Measurements from ENCODE around the gene MYCBP2.

Gene MYCBP2

DNA sequence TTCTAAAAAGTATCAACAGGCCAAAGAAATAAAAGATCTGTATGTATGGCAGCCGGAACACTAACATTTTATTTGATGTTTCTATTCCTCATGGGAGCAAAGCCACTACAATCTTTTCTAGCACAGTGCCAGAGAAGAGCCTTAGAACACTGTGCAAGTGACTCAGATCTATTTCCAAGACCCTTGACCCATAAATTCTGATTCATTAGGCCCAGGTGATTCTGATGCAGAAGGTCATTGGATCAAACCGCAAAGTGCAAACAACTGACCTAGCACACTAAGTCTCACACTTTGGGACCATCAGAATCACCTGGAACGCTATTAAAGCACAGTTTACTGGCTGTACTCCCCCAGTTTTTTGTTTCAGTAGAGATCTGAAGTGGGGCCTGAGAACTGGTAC is 87.6 kb downstream of the MYCBP2 start:
- no peak overlapping the region for H3K4me3 ChIP-seq (ENCODE audit: low read length)
- DNase-seq (ENCODE audit: low read depth) = no peak
- TF ChIP-seq, protein P1, sequence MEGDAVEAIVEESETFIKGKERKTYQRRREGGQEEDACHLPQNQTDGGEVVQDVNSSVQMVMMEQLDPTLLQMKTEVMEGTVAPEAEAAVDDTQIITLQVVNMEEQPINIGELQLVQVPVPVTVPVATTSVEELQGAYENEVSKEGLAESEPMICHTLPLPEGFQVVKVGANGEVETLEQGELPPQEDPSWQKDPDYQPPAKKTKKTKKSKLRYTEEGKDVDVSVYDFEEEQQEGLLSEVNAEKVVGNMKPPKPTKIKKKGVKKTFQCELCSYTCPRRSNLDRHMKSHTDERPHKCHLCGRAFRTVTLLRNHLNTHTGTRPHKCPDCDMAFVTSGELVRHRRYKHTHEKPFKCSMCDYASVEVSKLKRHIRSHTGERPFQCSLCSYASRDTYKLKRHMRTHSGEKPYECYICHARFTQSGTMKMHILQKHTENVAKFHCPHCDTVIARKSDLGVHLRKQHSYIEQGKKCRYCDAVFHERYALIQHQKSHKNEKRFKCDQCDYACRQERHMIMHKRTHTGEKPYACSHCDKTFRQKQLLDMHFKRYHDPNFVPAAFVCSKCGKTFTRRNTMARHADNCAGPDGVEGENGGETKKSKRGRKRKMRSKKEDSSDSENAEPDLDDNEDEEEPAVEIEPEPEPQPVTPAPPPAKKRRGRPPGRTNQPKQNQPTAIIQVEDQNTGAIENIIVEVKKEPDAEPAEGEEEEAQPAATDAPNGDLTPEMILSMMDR (conservative IDR thresholded peaks at IDR 0.05; ENCODE audit: low read length) = no peak

DNA sequence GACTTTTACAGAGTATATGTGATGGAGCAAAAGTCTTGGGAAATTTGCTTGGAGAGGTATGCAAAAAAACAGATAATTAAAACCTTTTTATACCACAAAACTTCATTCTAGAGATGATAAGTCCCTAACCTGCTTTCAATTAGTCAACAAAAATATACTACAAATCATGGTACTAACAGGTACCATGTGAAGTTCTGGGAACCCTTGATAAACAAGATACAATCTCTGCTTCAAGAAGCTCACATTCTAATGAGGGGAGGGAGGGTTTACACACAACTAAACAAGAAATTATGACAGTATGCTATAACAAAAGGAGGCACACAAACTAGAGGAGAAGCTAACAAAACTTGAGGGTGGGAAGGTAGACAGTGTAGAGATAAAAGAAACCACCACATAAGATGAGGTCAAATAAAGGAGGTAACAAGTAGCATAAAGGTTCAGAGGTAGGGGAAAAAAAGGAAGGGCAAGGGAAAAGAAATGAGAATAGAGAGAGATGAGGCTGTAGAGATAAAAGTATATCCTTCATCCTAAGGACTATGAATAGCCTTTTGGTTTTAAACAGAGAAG is 91.4 kb downstream of the MYCBP2 start:
- DNase-seq (ENCODE audit: low read depth) = peak; percentile 2
- no peak overlapping the region for H3K4me3 ChIP-seq (ENCODE audit: low read length)
- TF ChIP-seq, protein P1 (conservative IDR thresholded peaks at IDR 0.05; ENCODE audit: low read length) = no peak

DNA sequence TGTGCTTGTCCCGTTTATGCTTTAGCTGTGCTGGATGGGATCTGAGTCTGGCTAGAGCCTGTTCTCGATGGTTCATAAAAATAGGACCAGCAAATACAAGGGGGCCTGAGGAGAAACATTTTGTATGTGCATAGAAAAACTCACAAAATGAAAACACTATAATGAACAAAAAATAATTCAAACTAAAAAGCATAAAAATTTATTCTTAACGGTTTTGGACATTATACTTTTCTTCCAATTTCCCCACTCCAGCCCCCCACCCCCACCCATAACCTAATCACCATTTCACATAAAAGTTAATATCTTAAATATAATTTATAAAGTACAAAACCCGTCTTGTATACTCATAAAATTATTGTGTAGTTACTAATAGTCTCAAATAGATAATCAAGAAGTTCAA is 93.7 kb downstream of the MYCBP2 start:
- TF ChIP-seq, protein P1 (conservative IDR thresholded peaks at IDR 0.05; ENCODE audit: low read length) = no peak
- no peak for DNase-seq (ENCODE audit: low read depth)
- no peak overlapping the region for H3K4me3 ChIP-seq (ENCODE audit: low read length)

DNA sequence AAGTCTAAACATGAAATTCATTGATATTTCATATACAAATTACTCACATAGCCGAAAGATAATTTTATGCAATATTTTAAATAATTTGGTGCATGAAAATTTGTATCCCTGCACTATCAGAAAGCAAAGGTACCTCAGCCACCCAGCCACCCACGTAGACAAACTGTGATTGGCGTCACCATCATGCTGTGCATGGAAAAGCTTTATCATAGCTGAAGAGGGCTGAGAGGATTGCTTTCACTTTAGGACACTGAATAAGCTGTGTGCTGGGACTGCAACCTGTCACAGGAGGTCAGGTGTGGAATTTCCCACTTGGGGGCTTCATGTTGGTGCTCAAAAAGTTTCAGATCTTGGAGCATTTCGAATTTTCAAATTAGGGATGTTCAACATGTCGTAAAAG is 96.3 kb downstream of the MYCBP2 start:
- TF ChIP-seq, protein P1 (conservative IDR thresholded peaks at IDR 0.05; ENCODE audit: low read length) = no peak
- no peak overlapping the region for H3K4me3 ChIP-seq (ENCODE audit: low read length)
- no peak for DNase-seq (ENCODE audit: low read depth)

DNA sequence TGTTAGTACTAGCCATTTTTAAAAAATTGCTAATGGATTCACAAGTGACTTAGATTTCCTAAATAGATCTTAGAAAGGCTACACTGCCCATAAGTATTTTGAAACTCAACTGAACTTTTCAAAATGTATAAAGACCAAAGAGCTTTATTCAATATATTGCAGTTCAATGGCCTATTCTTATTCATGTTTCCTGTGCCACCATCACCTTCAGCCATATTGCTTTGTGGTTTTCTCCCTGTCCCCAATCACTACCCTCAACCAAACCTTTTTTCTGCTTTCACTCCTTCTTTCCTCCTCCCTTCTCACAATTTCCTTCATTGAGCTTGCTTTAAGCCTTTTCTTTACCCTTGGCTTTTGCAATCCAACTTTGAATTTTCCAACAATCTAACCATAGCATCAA is 100.9 kb downstream of the MYCBP2 start:
- TF ChIP-seq, protein P1 (conservative IDR thresholded peaks at IDR 0.05; ENCODE audit: low read length) = no peak
- no peak overlapping the region for H3K4me3 ChIP-seq (ENCODE audit: low read length)
- DNase-seq (ENCODE audit: low read depth) = no peak

DNA sequence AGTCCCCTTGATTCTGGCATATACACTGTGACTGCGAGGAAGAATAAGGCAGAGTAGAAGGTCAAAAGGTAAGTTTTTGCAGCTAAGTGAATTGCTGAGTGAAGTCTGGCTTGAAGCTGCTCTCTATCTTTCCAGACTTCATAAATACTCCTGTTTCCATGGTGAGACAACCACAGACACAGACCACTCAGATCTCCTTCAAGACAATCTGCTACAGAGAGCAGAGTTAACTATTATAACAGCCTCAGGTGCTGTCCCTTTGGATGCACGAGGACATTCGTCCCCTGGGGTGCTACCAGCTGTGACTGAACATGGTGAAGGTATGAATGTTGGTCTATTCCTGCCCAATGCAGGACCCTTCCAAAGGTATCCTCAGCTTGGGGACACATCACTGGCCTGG is 104.0 kb downstream of the MYCBP2 start:
- TF ChIP-seq, protein P1 (conservative IDR thresholded peaks at IDR 0.05; ENCODE audit: low read length) = no peak
- DNase-seq (ENCODE audit: low read depth) = no peak
- no peak overlapping the region for H3K4me3 ChIP-seq (ENCODE audit: low read length)

DNA sequence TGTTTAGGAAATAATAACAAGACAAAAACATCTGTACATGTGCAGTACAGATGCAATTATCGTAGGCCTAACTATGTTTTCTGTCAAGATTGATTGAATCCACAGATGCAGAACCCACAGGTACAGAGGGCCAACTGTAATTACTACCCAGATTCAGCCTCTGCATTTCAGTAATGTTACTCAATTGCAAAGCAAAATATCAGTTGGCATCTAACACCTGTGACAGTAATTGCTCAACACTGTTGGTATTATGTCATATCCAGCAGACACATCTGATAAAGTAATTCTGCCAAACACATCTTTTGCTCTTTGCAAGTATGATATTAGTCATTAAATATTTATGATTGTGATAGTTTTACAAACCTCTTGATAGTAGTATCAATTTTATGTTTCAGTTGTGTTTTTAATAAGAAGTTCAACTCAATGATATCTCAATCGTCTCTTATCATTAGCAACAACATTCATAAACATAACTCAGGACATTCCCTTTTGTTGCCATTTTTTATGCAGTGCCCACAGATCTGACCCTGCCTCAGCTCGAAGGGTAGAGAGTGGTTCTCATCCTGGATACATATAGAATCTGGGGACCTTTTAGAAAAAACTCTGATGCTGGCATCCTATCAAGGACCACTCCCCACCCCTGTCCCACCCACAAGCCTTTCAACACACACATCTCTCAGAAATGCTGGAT is 104.7 kb downstream of the MYCBP2 start:
- peak; percentile 1 for DNase-seq (ENCODE audit: low read depth)
- H3K4me3 ChIP-seq (ENCODE audit: low read length) = no peak overlapping the region
- TF ChIP-seq, protein P1 (conservative IDR thresholded peaks at IDR 0.05; ENCODE audit: low read length) = no peak

Measured in AG10803 (cell line).